Fibroblast of pulmonary artery (primary cell): Measurements from ENCODE around the gene CACNA1D.

Experiments used
- DNase-seq: peaks from one replicate; pipeline ENCODE4 v3.0.0-alpha.2; 2010; ENCODE audit warnings: low read depth
- H3K4me3 ChIP-seq: replicated peaks from 2 replicates; pipeline ENCODE4 v1.5.1; 2011; ENCODE audit warnings: low read depth, mild to moderate bottlenecking, control low read depth, low read length, moderate library complexity
- CTCF ChIP-seq: IDR thresholded peaks from 2 replicates; pipeline ENCODE4 v1.5.1; 2011; ENCODE audit warnings: mild to moderate bottlenecking, control low read depth, low read length, inconsistent platforms; ENCODE audit errors: missing control alignments

The CACNA1D gene

GRCh38 chr3:53599771-53600170, 105.4 kb downstream of the CACNA1D start:
- no peak overlapping the region for H3K4me3 ChIP-seq
- TF ChIP-seq CTCF = no peak
- DNase-seq = no peak

GRCh38 chr3:53602866-53603265, 108.5 kb downstream of the CACNA1D start:
- no peak for TF ChIP-seq CTCF
- H3K4me3 ChIP-seq = no peak overlapping the region
- no peak for DNase-seq

DNA sequence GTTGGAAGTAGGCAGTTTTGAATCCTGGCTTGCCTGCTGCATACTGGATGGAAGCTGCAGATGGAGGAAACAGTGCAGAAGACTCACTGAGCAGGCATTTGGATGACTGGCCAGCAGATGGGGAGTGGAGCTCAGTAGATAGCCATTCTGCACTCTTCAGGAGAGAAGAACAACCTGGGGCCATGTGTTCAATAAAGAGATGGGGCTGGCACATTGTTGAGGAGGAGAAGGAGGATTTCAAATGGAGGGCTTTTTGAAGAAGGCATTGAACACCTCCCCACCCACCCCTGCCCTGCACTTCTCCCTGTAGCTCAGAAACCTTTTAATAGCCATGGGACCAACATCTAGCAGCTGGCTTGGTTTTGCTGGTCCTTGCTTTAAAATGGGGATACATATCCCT, 109.8 kb downstream of the CACNA1D start:
- no peak overlapping the region for H3K4me3 ChIP-seq

GRCh38 chr3:53606793-53607192, 112.4 kb downstream of the CACNA1D start:
- no peak for DNase-seq
- no peak overlapping the region for H3K4me3 ChIP-seq
- TF ChIP-seq CTCF = no peak

More for the DNA sequence above, 109.8 kb downstream of the CACNA1D start:
- DNase-seq = no peak
- TF ChIP-seq CTCF = no peak

DNA sequence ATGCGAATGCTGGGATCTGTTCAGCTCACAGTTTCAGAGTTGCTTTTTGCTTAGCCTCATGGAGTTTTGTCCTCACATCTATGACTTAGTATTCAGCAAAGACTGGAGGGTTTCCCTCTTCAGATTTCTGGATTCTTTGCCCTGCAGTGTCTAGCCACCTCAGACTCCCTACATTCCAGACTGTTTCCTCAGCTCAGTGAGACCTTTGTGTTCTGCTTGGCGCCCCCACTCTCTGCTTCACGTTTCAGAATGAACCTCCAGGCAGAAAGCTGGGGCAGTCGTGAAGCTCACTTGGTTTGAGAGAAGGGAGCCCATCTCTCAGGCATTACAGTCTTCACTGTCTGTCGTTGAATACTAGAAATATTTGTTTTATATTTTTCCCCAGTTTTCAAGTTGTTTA, 118.1 kb downstream of the CACNA1D start:
- no peak overlapping the region for H3K4me3 ChIP-seq
- TF ChIP-seq CTCF = no peak
- no peak for DNase-seq

DNA sequence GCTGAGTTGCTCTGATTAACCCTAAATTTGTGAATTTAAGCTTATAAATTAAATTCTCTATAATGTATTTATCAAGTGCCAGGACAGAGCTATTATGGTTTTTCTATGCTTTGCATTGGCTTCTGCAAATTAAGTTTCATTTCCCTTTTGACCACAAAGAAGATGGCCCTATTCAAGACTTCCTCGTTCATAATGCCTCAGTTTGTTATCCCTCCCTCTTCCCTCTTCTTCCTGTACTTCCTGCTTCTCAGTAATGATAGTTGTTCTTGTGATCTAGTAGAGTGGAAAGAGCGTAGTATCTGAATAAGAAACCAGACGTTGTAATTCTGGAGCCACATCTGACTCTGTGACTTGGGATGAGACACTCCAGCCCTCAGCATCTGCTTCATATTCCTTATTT, 118.7 kb downstream of the CACNA1D start:
- DNase-seq = no peak
- H3K4me3 ChIP-seq = no peak overlapping the region
- TF ChIP-seq CTCF = no peak

DNA sequence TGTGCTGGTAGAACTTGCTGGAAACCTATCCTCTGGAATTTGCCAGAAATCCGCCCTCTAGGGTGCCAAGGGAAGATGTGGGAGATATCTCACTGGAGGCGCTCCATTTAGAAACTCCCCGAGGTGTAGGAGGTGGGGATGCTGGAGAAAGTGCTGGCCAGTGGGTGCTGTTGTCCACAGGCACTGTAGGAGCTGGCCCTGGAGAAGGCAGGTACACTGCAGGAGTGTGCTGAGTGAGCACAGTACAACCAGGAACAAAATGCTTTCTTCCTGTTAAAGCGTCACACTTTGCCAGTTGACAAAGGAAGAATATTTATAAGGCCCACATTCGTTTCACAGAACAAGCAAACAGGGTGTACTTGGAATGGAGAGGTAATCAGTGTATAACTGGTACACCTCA, 119.9 kb downstream of the CACNA1D start:
- TF ChIP-seq CTCF = no peak
- no peak for DNase-seq

More for the DNA sequence above, 119.9 kb downstream of the CACNA1D start:
- no peak overlapping the region for H3K4me3 ChIP-seq
